AG04449 (cell line): ENCODE data around the gene THAP8.
A peak's percentile ranks its signal among the peaks of the same experiment; 100 is the strongest.

Source experiments
- CTCF ChIA-PET: fragments of 350-600 bp; formaldehyde crosslinking; extraction: SDS; loops from one replicate; lab custom pipeline; 2021; ENCODE audit warnings: antibody characterized with exemption; lab: Yijun Ruan, JAX
- POLR2A ChIA-PET: fragments of 400-600, 350-600 bp; formaldehyde crosslinking; extraction: SDS; loops from one replicate; lab custom pipeline; 2020; ENCODE audit warnings: antibody characterized with exemption, inconsistent platforms; lab: Yijun Ruan, JAX
- DNase-seq: peaks from one replicate; pipeline ENCODE4 v3.0.0-alpha.2; 2010; ENCODE audit warnings: low read depth, low spot score
- H3K4me3 ChIP-seq: 2 replicates; pipeline ENCODE4 v1.5.1; 2011; ENCODE audit warnings: low read depth, mild to moderate bottlenecking, control low read depth, low read length
- TF ChIP-seq, protein P1 (sequence below): IDR thresholded peaks from one replicate; pipeline ENCODE4 v1.5.1; 2011; ENCODE audit warnings: mild to moderate bottlenecking, moderate library complexity, low read length, control low read depth, inconsistent platforms; ENCODE audit not compliant: insufficient read depth; ENCODE audit errors: missing control alignments

The THAP8 gene, protein sequence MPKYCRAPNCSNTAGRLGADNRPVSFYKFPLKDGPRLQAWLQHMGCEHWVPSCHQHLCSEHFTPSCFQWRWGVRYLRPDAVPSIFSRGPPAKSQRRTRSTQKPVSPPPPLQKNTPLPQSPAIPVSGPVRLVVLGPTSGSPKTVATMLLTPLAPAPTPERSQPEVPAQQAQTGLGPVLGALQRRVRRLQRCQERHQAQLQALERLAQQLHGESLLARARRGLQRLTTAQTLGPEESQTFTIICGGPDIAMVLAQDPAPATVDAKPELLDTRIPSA

DNA sequence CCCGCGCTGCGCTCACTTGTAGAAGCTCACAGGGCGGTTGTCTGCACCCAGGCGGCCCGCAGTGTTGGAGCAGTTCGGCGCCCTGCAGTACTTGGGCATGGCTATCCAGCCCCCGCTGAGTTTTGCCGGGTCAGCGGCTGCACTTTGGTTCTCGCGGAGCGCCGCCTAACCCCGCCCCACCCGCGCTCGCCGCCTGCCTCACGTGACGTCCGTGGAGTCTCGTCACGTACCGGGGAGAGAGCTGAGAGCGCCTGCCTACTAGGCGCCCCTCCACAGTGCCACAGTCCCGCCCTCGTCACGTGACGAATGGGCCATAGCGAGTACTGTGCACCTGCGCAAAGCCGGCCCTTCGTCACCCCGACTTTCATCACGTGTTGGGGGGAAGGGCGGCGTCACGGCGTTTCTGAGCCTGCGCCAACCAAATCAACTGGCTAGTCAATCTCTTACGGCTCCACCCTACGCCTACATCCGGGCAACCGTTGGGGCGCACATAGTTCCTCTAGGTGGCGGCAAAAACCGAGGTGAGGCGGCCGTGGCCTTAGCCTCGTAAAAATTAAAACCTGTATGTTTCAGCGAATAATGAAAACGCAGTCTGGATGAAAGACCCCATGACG, at the start of gene THAP8:
TSS of gene THAP8 (minus strand) at position 167 of the 614 bp plus-strand sequence. CDS start at position 99, 68 bp downstream.
- TF ChIP-seq, protein P1, sequence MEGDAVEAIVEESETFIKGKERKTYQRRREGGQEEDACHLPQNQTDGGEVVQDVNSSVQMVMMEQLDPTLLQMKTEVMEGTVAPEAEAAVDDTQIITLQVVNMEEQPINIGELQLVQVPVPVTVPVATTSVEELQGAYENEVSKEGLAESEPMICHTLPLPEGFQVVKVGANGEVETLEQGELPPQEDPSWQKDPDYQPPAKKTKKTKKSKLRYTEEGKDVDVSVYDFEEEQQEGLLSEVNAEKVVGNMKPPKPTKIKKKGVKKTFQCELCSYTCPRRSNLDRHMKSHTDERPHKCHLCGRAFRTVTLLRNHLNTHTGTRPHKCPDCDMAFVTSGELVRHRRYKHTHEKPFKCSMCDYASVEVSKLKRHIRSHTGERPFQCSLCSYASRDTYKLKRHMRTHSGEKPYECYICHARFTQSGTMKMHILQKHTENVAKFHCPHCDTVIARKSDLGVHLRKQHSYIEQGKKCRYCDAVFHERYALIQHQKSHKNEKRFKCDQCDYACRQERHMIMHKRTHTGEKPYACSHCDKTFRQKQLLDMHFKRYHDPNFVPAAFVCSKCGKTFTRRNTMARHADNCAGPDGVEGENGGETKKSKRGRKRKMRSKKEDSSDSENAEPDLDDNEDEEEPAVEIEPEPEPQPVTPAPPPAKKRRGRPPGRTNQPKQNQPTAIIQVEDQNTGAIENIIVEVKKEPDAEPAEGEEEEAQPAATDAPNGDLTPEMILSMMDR = peak; percentile 47
- POLR2A ChIA-PET = interaction anchor here (0.8 to 1.2 kb wide), 2 partner anchors 13 to 40 kb away, joined by 6 to 11 read pairs; partner anchors contain the start of gene ALKBH6
- DNase-seq = peak; percentile 92
- H3K4me3 ChIP-seq = peak within 1 kb of the TSS; percentile 74
- CTCF ChIA-PET = interaction anchor here (0.8 to 3.8 kb wide), 6 partner anchors 10 to 59 kb away, joined by 3 to 18 read pairs (median 4); partner anchors contain the start of gene SYNE4

DNA sequence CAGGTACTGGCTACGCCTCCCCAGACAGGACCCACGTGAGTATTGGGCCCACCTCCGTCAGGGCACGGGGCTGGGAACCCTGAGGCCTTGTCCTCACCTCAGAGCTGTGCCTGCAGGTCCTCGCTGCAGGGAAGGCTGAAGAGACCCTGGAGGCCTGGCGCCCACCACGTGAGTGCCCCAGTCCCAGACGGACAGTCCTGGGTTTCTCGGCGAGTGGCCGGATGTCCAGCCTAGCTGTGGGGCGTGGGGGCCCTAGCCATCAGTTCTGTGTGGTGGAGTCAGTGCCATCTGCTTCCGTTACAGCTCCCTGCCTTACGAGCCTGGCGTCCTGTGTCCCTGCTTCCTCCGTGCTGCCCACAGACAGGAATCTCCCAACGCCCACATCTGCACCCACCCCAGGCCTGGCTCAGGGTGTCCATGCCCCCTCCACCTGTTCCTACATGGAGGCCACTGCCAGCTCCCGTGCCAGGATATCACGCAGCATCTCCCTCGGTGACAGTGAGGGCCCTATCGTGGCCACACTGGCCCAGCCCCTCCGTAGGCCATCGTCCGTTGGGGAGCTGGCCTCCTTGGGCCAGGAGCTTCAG, 49.0 kb upstream of the THAP8 start:
- no peak overlapping the region for H3K4me3 ChIP-seq
- TF ChIP-seq, protein P1 = no peak
- no peak for DNase-seq
- CTCF ChIA-PET = interaction anchor here (1.3 kb wide), 2 partner anchors 25 to 44 kb away, joined by 4 read pairs; no protein-coding TSS in a partner anchor
- POLR2A ChIA-PET = no interaction called here

DNA sequence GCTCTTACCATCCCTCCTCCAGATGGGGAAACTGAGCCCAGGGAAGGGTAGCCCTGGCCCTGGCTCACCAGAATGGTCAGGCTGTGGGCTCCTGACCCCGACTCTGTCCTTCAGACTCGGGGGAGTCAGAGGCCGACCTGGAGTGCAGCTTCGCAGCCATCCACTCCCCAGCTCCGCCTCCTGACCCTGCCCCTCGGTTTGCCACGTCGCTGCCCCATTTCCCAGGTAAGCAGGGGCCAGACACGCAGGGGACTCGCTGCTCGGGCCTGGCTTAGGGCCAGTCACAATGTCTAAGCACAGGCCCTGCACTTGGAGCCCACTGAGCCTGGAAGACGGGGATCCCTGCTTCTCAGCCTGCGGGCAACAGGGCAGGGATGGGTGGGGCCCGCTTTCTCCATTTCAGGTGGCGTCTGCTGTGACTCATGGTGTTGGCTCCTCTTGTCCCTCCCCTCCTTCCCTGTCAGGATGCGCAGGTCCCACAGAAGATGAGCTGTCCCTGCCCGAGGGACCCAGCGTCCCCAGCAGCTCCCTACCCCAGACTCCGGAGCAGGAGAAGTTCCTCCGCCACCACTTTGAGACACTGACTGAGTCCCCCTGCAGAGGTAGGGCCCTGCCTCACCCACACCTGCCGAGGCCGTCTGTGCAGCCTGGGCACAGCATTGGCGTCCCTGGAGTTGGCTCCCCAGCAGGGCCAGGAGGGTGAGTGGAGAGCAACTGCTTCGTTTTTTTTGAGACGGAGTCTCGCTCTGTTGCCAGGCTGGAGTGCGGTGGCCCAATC, 47.7 kb upstream of the THAP8 start:
- CTCF ChIA-PET = interaction anchor here (1.0 kb wide), 1 partner anchor 13 kb away, joined by 3 read pairs; the partner anchor contains the start of genes POLR2I and TBCB
- no peak for DNase-seq
- H3K4me3 ChIP-seq = no peak overlapping the region
- TF ChIP-seq, protein P1 = no peak
- POLR2A ChIA-PET = no interaction called here

DNA sequence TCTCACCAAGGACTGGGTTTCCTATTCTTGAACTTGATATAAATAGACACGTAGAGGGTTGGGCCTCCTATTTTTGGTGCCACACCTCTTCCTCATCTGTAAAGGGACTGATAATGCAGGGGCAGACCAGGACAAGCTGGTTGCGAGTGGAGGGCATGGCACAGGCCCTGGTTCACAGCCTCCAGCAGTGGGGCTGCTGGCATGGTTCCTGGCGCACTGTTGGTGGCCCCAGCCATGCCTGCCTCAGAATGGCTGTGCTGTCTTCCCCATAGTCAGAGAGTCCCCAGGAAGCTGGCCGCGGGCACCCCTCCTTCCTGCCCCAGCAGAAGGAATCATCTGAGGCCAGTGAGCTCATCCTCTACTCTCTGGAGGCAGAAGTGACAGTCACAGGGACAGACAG, 46.4 kb upstream of the THAP8 start:
- POLR2A ChIA-PET = no interaction called here

DNA sequence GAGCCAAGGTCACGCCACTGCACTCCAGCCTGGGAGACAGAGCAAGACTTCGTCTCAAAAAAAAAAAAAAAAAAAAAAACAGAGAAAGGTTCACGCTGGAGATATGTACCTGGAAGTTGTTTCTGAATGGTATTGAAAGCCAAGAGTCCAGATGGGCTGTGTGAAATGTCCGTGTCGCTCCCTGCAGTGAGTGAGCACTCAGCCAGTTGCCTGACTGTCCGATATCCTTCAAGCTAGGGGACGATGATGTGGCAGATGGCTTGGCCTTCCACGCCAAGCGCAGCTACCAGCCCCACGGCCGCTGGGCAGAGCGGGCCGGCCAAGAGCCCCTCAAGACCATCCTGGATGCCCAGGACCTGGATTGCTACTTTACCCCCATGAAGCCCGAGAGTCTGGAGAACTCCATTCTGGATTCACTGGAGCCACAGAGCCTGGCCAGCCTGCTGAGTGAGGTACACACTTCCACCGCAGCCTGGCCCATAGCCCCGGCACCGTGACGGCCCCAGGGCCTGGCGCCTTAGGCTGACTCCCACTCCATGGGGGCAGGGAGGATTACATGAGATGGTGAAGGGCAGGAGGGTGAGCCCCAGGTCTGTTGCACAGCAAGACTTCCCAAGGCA, 45.2 kb upstream of the THAP8 start:
- CTCF ChIA-PET = no interaction called here

More for the DNA sequence above, 46.4 kb upstream of the THAP8 start:
- no peak for DNase-seq
- TF ChIP-seq, protein P1 = no peak
- H3K4me3 ChIP-seq = no peak overlapping the region
- CTCF ChIA-PET = no interaction called here

More for the DNA sequence above, 45.2 kb upstream of the THAP8 start:
- H3K4me3 ChIP-seq = no peak overlapping the region
- TF ChIP-seq, protein P1 = no peak
- POLR2A ChIA-PET = no interaction called here
- DNase-seq = no peak
